HUES48 (cell line): ENCODE data around the gene HEPACAM.
"Not testable (repeated sequence)": the region's sequence is repeated elsewhere in the genome, so short reads cannot be mapped to it uniquely, and the experiment has no call there.

ENCODE experiments used
- H3K27ac ChIP-seq: one replicate; pipeline ENCODE4 v1.7.0; 2013; ENCODE audit warnings: low read depth, low read length, inconsistent platforms
- H3K27me3 ChIP-seq: 2 replicates; pipeline ENCODE4 v1.6.1; 2013; ENCODE audit warnings: mild to moderate bottlenecking, low read length; ENCODE audit not compliant: control insufficient read depth, insufficient read depth
- H3K36me3 ChIP-seq: 2 replicates; pipeline ENCODE4 v1.6.1; 2013; ENCODE audit warnings: low read length; ENCODE audit not compliant: control insufficient read depth, insufficient read depth
- H3K4me1 ChIP-seq: 2 replicates; pipeline ENCODE4 v1.6.1; 2013; ENCODE audit warnings: mild to moderate bottlenecking, low read length; ENCODE audit not compliant: control insufficient read depth, insufficient read depth
- H3K4me3 ChIP-seq: 2 replicates; pipeline ENCODE4 v1.5.1; 2013; ENCODE audit warnings: mild to moderate bottlenecking, low read depth, low read length
- H3K9ac ChIP-seq: 2 replicates; pipeline ENCODE4 v1.6.1; 2013; ENCODE audit warnings: mild to moderate bottlenecking, low read depth, low read length, moderate library complexity
- H3K9me3 ChIP-seq: 2 replicates; pipeline ENCODE4 v1.6.1; 2013; ENCODE audit warnings: low read length; ENCODE audit not compliant: control insufficient read depth, insufficient read depth

Gene HEPACAM, protein sequence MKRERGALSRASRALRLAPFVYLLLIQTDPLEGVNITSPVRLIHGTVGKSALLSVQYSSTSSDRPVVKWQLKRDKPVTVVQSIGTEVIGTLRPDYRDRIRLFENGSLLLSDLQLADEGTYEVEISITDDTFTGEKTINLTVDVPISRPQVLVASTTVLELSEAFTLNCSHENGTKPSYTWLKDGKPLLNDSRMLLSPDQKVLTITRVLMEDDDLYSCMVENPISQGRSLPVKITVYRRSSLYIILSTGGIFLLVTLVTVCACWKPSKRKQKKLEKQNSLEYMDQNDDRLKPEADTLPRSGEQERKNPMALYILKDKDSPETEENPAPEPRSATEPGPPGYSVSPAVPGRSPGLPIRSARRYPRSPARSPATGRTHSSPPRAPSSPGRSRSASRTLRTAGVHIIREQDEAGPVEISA

GRCh38 chr11:124935548-124936514, at the start of gene HEPACAM:
HEPACAM (minus strand) TSS chr11:124936047; CDS start chr11:124936006, 41 bp downstream.
- Histone ChIP-seq H3K27me3 (0 out of 2 replicates have a peak, but pooled peaks cover 11% of the 10 kb centered on the region), H3K4me1 (peaks cover 4% of the 10 kb centered on the region), H3K4me3 (no peak within 1 kb of the TSS), H3K9ac (no peak within 1 kb of the TSS), H3K27ac (no peak within 1 kb of the TSS), H3K36me3 (no peaks in the 10 kb centered on the region), H3K9me3 (no peaks in the 10 kb centered on the region)

DNA sequence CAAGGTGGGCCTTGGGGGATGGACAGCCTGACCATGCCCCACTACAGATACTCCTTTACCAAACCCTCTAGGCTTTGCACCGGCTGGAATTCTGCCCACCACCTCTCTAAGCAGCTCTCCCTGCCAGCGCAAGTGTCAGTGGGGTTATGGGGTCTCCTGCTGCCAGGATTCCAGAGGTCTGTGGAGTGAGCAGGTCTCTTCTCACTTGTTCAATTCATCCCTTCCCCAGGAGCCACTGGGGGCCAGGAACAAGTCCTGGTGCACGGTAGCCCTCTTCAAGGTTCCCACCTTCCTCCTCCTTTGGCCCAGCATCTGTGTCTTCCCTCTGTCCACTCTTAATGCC, 48.6 kb upstream of the HEPACAM start:
- H3K9me3 ChIP-seq = no peaks in the 10 kb centered on the region
- H3K4me1 ChIP-seq = no peaks in the 10 kb centered on the region
- no peak overlapping the region for H3K9ac ChIP-seq
- no peak overlapping the region for H3K4me3 ChIP-seq
- H3K27me3 ChIP-seq = no peaks in the 10 kb centered on the region
- H3K27ac ChIP-seq = no peak overlapping the region
- no peaks in the 10 kb centered on the region for H3K36me3 ChIP-seq

DNA sequence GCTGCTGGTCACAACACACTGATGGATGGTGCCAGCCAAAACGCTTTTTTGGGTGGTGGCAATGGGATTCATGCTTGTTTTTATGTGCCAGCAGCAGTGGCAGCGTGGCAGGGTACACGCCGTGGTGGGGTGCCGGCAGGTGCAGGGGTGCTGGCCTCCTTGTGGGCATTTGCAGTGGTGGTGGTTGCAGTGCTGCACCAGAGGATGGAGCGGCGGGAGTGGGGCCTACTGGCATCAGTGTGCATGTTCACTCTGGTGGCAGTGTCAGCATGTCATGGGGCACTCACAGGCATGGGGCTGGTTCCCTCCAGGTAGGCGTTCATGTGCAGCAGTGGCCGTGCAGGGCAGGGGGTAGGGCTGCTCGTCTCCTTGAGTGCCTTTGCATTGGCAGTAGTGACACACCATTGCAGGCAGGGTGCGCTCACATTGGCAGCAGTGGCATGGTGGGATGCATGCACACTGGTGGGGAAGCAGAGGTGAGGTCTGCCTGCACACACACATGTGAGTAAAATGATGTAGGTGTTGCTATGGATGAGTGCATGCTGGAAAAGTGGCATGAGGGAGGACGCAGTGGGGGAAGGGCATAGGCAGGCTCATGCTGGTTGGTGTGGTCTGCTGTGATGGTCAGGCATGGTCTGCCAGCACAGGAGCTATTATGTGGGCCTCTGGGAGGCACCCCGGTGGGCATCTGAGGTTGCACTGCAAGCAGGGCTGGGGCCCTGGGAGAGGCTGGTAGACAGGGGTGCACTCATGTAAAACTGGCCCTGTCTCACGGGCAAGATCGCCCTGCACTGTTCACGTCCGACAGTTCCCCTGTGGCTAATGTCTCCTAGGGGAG, 48.0 kb upstream of the HEPACAM start:
- Histone ChIP-seq H3K4me1 (no peaks in the 10 kb centered on the region), H3K27ac (no peak overlapping the region), H3K36me3 (no peaks in the 10 kb centered on the region), H3K9ac (no peak overlapping the region), H3K4me3 (no peak overlapping the region), H3K27me3 (no peaks in the 10 kb centered on the region), H3K9me3 (no peaks in the 10 kb centered on the region)

DNA sequence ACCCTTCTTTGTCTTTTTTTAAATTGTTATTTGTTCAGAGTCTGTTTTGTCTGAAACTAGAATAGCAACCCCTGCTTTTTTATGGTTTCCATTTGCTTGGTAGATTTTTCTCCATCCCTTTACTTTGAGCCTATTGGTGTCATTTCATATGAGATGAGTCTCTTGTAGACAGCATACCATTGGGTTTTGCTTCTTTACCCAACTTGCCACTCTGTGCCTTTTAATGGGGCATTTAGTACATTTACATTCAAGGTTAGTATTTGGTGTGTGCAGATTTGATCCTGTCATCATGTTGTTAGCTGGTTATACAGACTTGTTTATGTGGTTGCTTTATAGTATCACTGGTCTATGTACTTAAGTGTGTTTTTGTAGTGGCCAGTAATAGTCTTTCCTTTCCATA, 46.2 kb upstream of the HEPACAM start:
- no peaks in the 10 kb centered on the region for H3K4me1 ChIP-seq
- no peak overlapping the region for H3K27ac ChIP-seq
- H3K4me3 ChIP-seq = no peak overlapping the region
- no peaks in the 10 kb centered on the region for H3K27me3 ChIP-seq
- no peaks in the 10 kb centered on the region for H3K36me3 ChIP-seq
- H3K9me3 ChIP-seq = no peaks in the 10 kb centered on the region
- H3K9ac ChIP-seq = no peak overlapping the region

DNA sequence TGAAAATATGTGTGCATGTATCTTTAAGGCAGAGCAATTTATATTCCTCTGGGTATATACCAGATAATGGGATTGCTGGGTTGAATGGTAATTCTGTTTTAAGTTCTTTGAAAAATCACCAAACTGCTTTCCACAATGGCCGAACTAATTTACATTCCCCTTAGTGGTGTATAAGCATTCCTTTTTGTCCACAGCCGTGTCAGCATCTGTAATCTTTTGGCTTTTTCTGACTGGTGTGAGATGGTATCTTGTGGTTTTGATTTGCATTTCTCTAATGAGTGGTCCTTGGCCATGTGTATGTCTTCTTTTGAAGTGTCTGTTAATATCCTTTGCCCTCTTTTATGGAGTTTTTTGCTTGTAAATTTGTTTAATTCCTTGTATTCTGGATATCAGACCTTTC, 42.5 kb upstream of the HEPACAM start:
- no peaks in the 10 kb centered on the region for H3K36me3 ChIP-seq
- no peak overlapping the region for H3K4me3 ChIP-seq
- no peak overlapping the region for H3K27ac ChIP-seq
- H3K9ac ChIP-seq = no peak overlapping the region
- no peaks in the 10 kb centered on the region for H3K27me3 ChIP-seq
- H3K9me3 ChIP-seq = no peaks in the 10 kb centered on the region
- H3K4me1 ChIP-seq = no peaks in the 10 kb centered on the region

DNA sequence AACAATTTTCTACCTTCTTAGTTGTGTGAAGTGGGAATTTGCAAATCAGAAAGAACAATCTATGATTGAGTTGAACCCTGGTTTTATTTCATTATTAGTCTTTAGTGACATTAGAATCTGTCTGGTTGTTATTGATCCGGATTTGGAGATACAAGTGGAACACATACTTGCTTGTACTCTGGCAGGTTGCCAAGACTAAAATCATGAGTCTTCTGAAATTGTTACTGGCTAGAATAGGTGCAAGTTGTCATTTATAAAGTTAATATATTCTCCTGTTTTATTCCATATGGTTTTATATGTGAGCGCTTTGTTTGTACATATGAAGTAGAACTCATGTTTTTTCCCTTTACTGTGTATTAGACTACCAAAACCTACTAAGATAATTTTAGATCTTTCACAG, 41.2 kb upstream of the HEPACAM start:
- H3K36me3 ChIP-seq = no peaks in the 10 kb centered on the region
- no peaks in the 10 kb centered on the region for H3K4me1 ChIP-seq
- H3K4me3 ChIP-seq = no peak overlapping the region
- no peaks in the 10 kb centered on the region for H3K9me3 ChIP-seq
- no peak overlapping the region for H3K9ac ChIP-seq
- no peak overlapping the region for H3K27ac ChIP-seq
- H3K27me3 ChIP-seq = no peaks in the 10 kb centered on the region

GRCh38 chr11:124976531-124976930, 40.7 kb upstream of the HEPACAM start:
- Histone ChIP-seq H3K4me3 (no peak overlapping the region), H3K27ac (no peak overlapping the region), H3K9me3 (no peaks in the 10 kb centered on the region), H3K36me3 (no peaks in the 10 kb centered on the region), H3K9ac (no peak overlapping the region), H3K27me3 (no peaks in the 10 kb centered on the region), H3K4me1 (no peaks in the 10 kb centered on the region)

GRCh38 chr11:124971810-124972209, 36.0 kb upstream of the HEPACAM start:
- Histone ChIP-seq H3K9me3 (no peaks in the 10 kb centered on the region), H3K9ac (no peak overlapping the region), H3K27me3 (no peaks in the 10 kb centered on the region), H3K4me3 (no peak overlapping the region), H3K4me1 (no peaks in the 10 kb centered on the region), H3K36me3 (no peaks in the 10 kb centered on the region), H3K27ac (no peak overlapping the region)

- Histone ChIP-seq H3K36me3 (no peaks in the 10 kb centered on the region), H3K9ac (no peak overlapping the region), H3K4me3 (no peak overlapping the region), H3K27ac (no peak overlapping the region), H3K4me1 (no peaks in the 10 kb centered on the region), H3K27me3 (no peaks in the 10 kb centered on the region), H3K9me3 (no peaks in the 10 kb centered on the region)
These were observed 35.1 kb upstream of the HEPACAM start for GRCh38 chr11:124970925-124971324.

DNA sequence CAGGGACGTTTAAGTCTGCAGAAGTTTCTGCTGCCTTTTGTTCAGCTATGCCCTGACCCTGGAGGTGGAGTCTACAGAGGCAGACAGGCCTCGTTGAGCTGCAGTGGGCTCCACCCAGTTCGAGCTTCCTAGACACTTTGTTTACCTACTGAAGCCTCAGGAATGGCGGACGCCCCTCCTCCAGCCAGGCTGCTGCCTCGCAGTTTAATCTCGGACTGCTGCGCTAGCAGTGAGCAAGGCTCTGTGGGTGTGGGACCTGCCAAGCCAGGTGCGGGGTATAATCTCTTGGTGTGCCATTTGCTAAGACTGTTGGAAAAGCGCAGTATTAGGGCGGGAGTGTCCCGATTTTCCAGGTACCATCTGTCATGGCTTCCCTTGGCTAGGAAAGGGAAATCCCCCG, 32.4 kb upstream of the HEPACAM start:
- H3K4me3 ChIP-seq, H3K27ac ChIP-seq, H3K9me3 ChIP-seq, H3K4me1 ChIP-seq, H3K9ac ChIP-seq, H3K27me3 ChIP-seq, H3K36me3 ChIP-seq: not testable (repeated sequence)
